ENCODE data around the gene PTPRN2. TPM values are rescaled to one million over a fixed set of nuclear protein-coding genes. Genes with fewer than 3 reads are reported as not detected.
A peak's percentile ranks its signal among the peaks of the same experiment; 100 is the strongest.

PTPRN2 gene
- total and polyA plus RNA-seq, 2 of the 8 experiments (the other 6 are each of a cell fraction or from before 2014, with no cell fraction given) = 2.6 to 4.5 TPM

DNA sequence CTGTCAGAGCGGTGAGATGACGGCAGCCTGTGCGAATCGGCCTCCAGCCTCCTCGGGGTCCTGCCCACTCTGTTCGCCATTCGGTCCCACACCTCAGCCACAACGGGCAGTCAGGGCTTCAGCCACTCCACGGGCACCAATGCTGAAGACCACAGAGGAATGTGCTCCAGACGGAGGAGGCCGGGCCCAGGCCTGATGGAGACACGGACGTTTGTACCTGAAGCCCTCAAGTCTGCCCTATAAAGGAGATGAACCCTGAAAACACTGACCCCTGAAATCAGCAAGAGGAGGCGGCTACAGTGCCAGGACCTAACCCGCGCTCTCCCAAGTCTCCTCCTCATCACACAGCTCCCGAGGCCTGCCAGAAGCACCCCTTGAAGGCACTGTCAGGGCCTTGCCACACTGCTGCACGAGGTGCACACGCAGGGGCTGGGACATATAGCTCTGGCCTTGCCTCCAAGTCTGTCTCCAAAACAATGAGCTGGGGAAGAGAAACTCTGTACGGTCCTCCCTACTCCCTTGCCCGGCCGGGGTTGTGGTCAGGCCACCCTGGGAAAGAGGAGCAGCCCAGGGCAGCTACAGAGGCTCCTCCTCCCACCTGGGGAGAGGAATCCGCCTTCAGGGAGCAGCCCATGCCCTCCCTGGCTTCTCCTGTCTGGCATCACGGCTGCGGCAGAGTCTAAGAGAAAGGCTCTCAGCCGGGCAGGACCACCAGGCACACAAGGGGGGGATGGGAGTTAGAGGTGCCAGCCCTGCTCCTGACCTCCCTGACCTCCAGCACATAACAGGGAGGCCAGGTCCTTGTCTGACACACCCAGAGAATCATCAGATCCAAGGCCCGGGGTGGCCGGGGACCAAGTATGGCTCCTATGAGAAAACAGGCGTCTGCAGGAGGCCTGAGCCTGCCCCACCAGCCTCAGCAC lies 310.1 kb downstream of the PTPRN2 start:
- no peak overlapping the region for H3K4ac ChIP-seq (replicated peaks; ENCODE audit: insufficient read length, low read depth, low read length)
- CTCF ChIA-PET (ENCODE audit: partially characterized antibody) = interaction anchor here (1.1 kb wide), 1 partner anchor 39 kb away, joined by 3 read pairs; no protein-coding TSS in a partner anchor
- no peaks in the 10 kb centered on the region for H3K79me1 ChIP-seq (ENCODE audit: low read depth, low read length)
- DNase-seq (ENCODE audit: low read depth in 1 of 2, low spot score in 2 of 2) (no peak), FAIRE-seq (no peak)
- no peak overlapping the region for H3K23ac ChIP-seq (ENCODE audit: insufficient read length)
- no peaks in the 10 kb centered on the region for H3K79me2 ChIP-seq (ENCODE audit: control insufficient read depth in 1 of 2, insufficient read depth in 2 of 2, low read length in 2 of 2)
- no peak overlapping the region for H3K14ac ChIP-seq (ENCODE audit: insufficient read length)
- no peak overlapping the region for H4K91ac ChIP-seq (replicated peaks; ENCODE audit: insufficient read length, low read length)
- no peak overlapping the region for H2BK20ac ChIP-seq (ENCODE audit: low read length)
- H3K36me3 ChIP-seq (ENCODE audit: control insufficient read depth in 2 of 4, insufficient read depth in 4 of 4, low read length in 3 of 4) = no peaks in the 10 kb centered on the region
- H2AFZ ChIP-seq (ENCODE audit: low read length) = no peak overlapping the region
- peaks cover 0 to 8% (median 0%) of the 10 kb centered on the region in 4 experiments; a peak in 4 of 7 replicates for H3K4me1 ChIP-seq (replicated peaks in 1 of 4; ENCODE audit: control insufficient read depth in 3 of 4, insufficient read depth in 4 of 4, low read length in 3 of 4)
- no peaks in the 10 kb centered on the region for H4K20me1 ChIP-seq (replicated peaks in 1 of 2; ENCODE audit: control insufficient read depth in 1 of 2, insufficient read depth in 2 of 2, low read length in 2 of 2)
- H3K18ac ChIP-seq (ENCODE audit: extremely low read depth, low read length) = no peak overlapping the region
- H2BK12ac ChIP-seq (ENCODE audit: low read depth, low read length) = no peak overlapping the region
- no peaks in the 10 kb centered on the region for H3K27me3 ChIP-seq (replicated peaks in 1 of 4; ENCODE audit: control insufficient read depth in 3 of 4, extremely low read depth in 1 of 4, insufficient read depth in 3 of 4, low read length in 3 of 4)
- POLR2A ChIA-PET (ENCODE audit: partially characterized antibody) = no interaction called here
- no peak overlapping the region for H2AK5ac ChIP-seq (ENCODE audit: low read depth, low read length)
- H2BK120ac ChIP-seq (replicated peaks; ENCODE audit: low read depth, low read length) = no peak overlapping the region
- no peak overlapping the region for H3K9ac ChIP-seq (replicated peaks in 1 of 4; ENCODE audit: extremely low read depth in 1 of 4, low read depth in 3 of 4, low read length in 3 of 4)
- H2BK5ac ChIP-seq (ENCODE audit: low read depth, low read length) = no peak overlapping the region
- no peaks in the 10 kb centered on the region for H3K23me2 ChIP-seq (ENCODE audit: low read depth, low read length)
- no peak overlapping the region for H2BK15ac ChIP-seq (ENCODE audit: low read length)
- no peak overlapping the region for H3K4me3 ChIP-seq (ENCODE audit: extremely low read depth in 1 of 4, insufficient read depth in 2 of 4, low read depth in 3 of 4, low read length in 4 of 4)
- no peak overlapping the region for H3K27ac ChIP-seq (ENCODE audit: low read depth, low read length)
- H3K4me2 ChIP-seq (ENCODE audit: insufficient read depth in 1 of 2, low read depth in 2 of 2, low read length in 2 of 2) = no peak overlapping the region
- no peak overlapping the region for H4K5ac ChIP-seq (ENCODE audit: insufficient read length, low read depth, low read length)
- 85% methylated on average over 29 of the region's 29 CpGs; no CpG with 5 or more reads in 1 of the 2 experiments for WGBS, 2 experiments (ENCODE audit: extremely low coverage in 1 of 2, insufficient coverage in 1 of 2, insufficient read length in 1 of 2, insufficient replicate concordance in 2 of 2, low coverage in 1 of 2, low lambda C conversion rate in 2 of 2, missing lambda C conversion rate in 1 of 2)
- peak overlapping the region; percentile 29 for H4K8ac ChIP-seq (ENCODE audit: extremely low read depth, insufficient read depth, low read length)
- H3K56ac ChIP-seq (replicated peaks; ENCODE audit: insufficient read length, low read depth, low read length) = no peak overlapping the region
- H3K9me3 ChIP-seq (ENCODE audit: insufficient read depth in 2 of 2, low read depth in 1 of 2, low read length in 1 of 2) = peaks cover 7 to 66% of the 10 kb centered on the region in 2 experiments; a peak in 3 of 4 replicates
- no peak for TF ChIP-seq SIX5 (IDR thresholded peaks at IDR 0.05; ENCODE audit: low read depth, low read length)
- no peak for TF ChIP-seq PHF8 (conservative IDR thresholded peaks at IDR 0.05; ENCODE audit: low read depth, low read length)
- no peak for TF ChIP-seq SIRT6 (IDR thresholded peaks at IDR 0.05; ENCODE audit: low read length)
- TF ChIP-seq FOSL1 (IDR thresholded peaks at IDR 0.05; ENCODE audit: insufficient read depth, low read depth, low read length) = no peak
- TF ChIP-seq, protein P1, sequence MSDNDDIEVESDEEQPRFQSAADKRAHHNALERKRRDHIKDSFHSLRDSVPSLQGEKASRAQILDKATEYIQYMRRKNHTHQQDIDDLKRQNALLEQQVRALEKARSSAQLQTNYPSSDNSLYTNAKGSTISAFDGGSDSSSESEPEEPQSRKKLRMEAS (IDR thresholded peaks at IDR 0.05) = no peak
- no peak for TF ChIP-seq BRCA1 (IDR thresholded peaks at IDR 0.05; ENCODE audit: low read depth, low read length)
- no peak for TF ChIP-seq MAFK (IDR thresholded peaks at IDR 0.05; ENCODE audit: low read depth, low read length)
- TF ChIP-seq JUND (IDR thresholded peaks at IDR 0.05; ENCODE audit: low read length) = no peak
- no peak for TF ChIP-seq RAD21 (IDR thresholded peaks at IDR 0.05 in 1 of 2, conservative IDR thresholded peaks at IDR 0.05 in 1 of 2; ENCODE audit: low read depth in 2 of 2, low read length in 2 of 2)
- no peak for TF ChIP-seq TCF12 (IDR thresholded peaks at IDR 0.05; ENCODE audit: low read depth, low read length)
- TF ChIP-seq TAF7 (optimal IDR thresholded peaks at IDR 0.05; ENCODE audit: borderline replicate concordance, low read depth, low read length) = no peak
- no peak for TF ChIP-seq GTF2F1 (IDR thresholded peaks at IDR 0.05; ENCODE audit: borderline replicate concordance, low read depth, low read length)

Measured in H1 (cell line).